T-helper 9 cell (primary cell): ENCODE measurements around the gene SLC7A9.
"Not testable (repeated sequence)": the region's sequence is repeated elsewhere in the genome, so short reads cannot be mapped to it uniquely, and the experiment has no call there.

Experiments
- DNase-seq: peaks from one replicate; pipeline ENCODE4 v3.0.0-alpha.2; 2020

SLC7A9 gene

GRCh38 chr19:32824191-32824751 lies 45.3 kb downstream of the SLC7A9 start:
- DNase-seq, result no peak

GRCh38 chr19:32823747-32824102 lies 45.8 kb downstream of the SLC7A9 start:
- DNase-seq, result no peak

- DNase-seq, result no peak
These were observed 46.4 kb downstream of the SLC7A9 start for GRCh38 chr19:32822916-32823746.

GRCh38 chr19:32819419-32820400 lies 49.9 kb downstream of the SLC7A9 start:
- no peak for DNase-seq

GRCh38 chr19:32818536-32818935 lies 51.0 kb downstream of the SLC7A9 start:
- DNase-seq, result no peak

- no peak for DNase-seq
These were observed 51.7 kb downstream of the SLC7A9 start for GRCh38 chr19:32817569-32818476.

- DNase-seq, result no peak
These were observed 52.9 kb downstream of the SLC7A9 start for GRCh38 chr19:32816555-32817099.

GRCh38 chr19:32814624-32815023 lies 54.9 kb downstream of the SLC7A9 start:
- no peak for DNase-seq

- no peak for DNase-seq
These were observed 55.6 kb downstream of the SLC7A9 start for GRCh38 chr19:32813862-32814425.

GRCh38 chr19:32812571-32812970 lies 57.0 kb downstream of the SLC7A9 start:
- DNase-seq, result no peak

GRCh38 chr19:32812036-32812435 lies 57.5 kb downstream of the SLC7A9 start:
- no peak for DNase-seq

GRCh38 chr19:32811151-32811550 lies 58.4 kb downstream of the SLC7A9 start:
- DNase-seq, result no peak

- no peak for DNase-seq
These were observed 59.1 kb downstream of the SLC7A9 start for GRCh38 chr19:32810452-32810851.

GRCh38 chr19:32809754-32810153 lies 59.8 kb downstream of the SLC7A9 start:
- no peak for DNase-seq

GRCh38 chr19:32809254-32809653 lies 60.3 kb downstream of the SLC7A9 start:
- no peak for DNase-seq

GRCh38 chr19:32808236-32808635 lies 61.3 kb downstream of the SLC7A9 start:
- no peak for DNase-seq

GRCh38 chr19:32802840-32803239 lies 66.7 kb downstream of the SLC7A9 start:
- DNase-seq, result no peak

- DNase-seq, result no peak
These were observed 68.8 kb downstream of the SLC7A9 start for GRCh38 chr19:32800754-32801153.

GRCh38 chr19:32800191-32800590 lies 69.4 kb downstream of the SLC7A9 start:
- DNase-seq, result no peak

GRCh38 chr19:32798201-32798600 lies 71.4 kb downstream of the SLC7A9 start:
- DNase-seq, result no peak

- no peak for DNase-seq
These were observed 80.1 kb downstream of the SLC7A9 start for GRCh38 chr19:32789429-32789828.

- not testable (repeated sequence) for DNase-seq
These were observed 81.7 kb downstream of the SLC7A9 start for GRCh38 chr19:32787895-32788294.
